ACHN (cell line): ENCODE data around the gene C1orf174.
A peak's percentile ranks its signal among the peaks of the same experiment; 100 is the strongest.

Source experiments
- DNase-seq: peaks from one replicate; pipeline ENCODE4 v3.0.0-alpha.2; 2015
- in situ Hi-C: cut with HindIII; loops from 2 replicates; pipeline ENCODE4 v1.10.0; 2017; ENCODE audit warnings: low sequenced_read_pairs, low pct_ligation_motif_present, low pct_unique_long_range_greater_than_20kb

Gene C1orf174

DNA sequence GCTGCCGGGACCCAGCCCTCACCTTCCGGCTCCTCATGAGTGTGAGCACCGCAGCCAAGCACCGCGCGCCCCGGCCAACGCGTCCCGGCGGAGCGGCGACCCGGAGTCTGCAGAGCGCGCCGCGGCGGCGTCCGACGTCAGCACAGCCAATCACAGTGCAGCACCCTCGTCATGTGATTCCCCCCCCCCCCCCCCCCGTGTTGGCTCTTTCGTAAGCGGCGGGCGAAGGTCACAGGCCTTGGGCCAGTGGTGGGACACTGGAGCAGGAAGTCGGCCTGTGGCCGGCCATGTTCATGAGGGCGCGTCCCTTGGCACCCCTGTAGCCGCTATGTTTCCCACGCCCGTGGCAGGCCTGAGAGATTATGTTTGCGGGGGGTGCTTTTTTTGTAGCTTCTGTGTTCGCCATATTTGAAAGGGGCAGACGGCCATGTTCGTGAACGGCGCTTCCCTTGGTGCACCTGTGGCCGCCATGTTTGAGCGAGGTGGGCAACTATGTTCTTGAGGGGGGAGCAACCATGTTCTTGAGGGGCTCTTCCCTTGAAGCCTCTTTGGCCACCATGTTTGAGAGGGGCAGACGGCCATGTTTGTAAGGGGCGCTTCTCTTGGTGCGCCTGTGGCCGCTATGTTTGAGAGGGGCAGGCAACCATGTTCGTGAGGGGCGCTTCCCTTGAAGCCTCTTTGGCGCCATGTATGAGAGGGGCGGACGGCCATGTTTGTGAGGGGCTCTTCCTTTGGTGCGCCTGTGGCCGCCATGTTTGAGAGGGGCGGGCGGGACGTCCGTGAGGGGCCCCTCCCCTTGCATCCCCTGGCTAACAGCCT lies at the start of gene C1orf174:
C1orf174 (minus strand) TSS at position 123 of the 819 bp plus-strand sequence; CDS start at position 37, 86 bp downstream.
- peak; percentile 91 for DNase-seq
- in situ Hi-C loops, result no loop called here

- no peak for DNase-seq
- in situ Hi-C loops, result no loop called here
Observed at GRCh38 chr1:3948344-3948743, 48.3 kb upstream of the C1orf174 start.

GRCh38 chr1:3945916-3946840 lies 46.1 kb upstream of the C1orf174 start:
- in situ Hi-C loops, result no loop called here
- no peak for DNase-seq

- in situ Hi-C loops, result no loop called here
- DNase-seq, result no peak
Observed at GRCh38 chr1:3945222-3945621, 45.1 kb upstream of the C1orf174 start.

- no peak for DNase-seq
- in situ Hi-C loops, result no loop called here
Observed at GRCh38 chr1:3944578-3945125, 44.6 kb upstream of the C1orf174 start.

- in situ Hi-C loops, result no loop called here
- no peak for DNase-seq
Observed at GRCh38 chr1:3943806-3944577, 43.9 kb upstream of the C1orf174 start.

DNA sequence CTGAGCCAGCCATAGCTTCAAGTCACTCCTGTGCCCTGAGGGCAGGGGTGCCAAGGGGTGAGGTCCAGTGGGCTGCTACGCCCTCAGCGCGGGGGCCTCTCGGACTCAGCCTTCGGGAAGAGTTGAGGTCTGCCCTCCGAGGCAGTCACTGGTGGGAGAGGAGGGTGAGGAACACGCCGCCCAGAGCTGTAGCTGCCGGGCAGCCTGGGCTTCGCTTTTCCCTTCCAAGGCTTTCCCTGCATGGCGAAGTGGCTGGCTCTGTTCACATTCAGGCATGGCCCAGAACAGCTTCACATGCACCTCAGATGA lies 43.0 kb upstream of the C1orf174 start:
- in situ Hi-C loops, result no loop called here

DNA sequence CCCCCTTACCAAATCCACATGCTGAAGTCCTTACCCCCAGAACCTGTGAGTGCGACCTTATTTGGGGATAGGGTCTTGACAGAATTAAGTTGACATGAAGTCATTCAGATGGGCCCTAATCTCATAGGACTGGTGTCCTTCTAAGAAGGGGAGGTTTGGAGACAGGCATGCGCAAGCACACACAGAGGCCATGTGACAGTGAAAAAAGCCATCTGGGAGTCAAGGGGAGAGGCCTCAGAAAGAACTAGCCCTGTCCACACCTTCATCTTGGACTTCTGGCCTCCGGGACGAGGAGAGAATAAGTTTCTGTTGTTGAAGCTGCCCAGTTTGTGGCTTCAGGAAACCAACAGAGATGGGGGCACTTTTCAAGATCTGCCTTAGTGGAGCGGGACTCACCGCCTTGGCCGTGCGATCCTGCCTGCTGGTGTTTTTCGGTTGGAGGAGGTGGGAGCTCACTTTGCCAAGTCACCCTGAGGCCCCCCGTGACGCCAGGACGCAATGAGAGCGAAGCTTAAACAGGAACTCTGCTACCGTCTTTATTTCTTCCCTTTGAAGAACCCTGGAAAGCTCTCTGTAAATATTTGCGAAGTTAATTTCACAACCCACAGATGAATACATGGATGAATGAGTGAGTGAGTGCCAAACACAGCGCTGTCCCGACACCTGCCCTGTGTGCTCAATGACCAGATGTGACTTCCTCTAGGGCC lies 42.5 kb upstream of the C1orf174 start:
- in situ Hi-C loops, result no loop called here
- DNase-seq, result no peak

More for the DNA sequence above, 43.0 kb upstream of the C1orf174 start:
- DNase-seq, result no peak

- no peak for DNase-seq
- in situ Hi-C loops, result no loop called here
Observed at GRCh38 chr1:3940754-3941345, 40.8 kb upstream of the C1orf174 start.

GRCh38 chr1:3940081-3940753 lies 40.1 kb upstream of the C1orf174 start:
- no peak for DNase-seq
- in situ Hi-C loops, result no loop called here

- no peak for DNase-seq
- in situ Hi-C loops, result no loop called here
Observed at GRCh38 chr1:3939242-3940080, 39.4 kb upstream of the C1orf174 start.

DNA sequence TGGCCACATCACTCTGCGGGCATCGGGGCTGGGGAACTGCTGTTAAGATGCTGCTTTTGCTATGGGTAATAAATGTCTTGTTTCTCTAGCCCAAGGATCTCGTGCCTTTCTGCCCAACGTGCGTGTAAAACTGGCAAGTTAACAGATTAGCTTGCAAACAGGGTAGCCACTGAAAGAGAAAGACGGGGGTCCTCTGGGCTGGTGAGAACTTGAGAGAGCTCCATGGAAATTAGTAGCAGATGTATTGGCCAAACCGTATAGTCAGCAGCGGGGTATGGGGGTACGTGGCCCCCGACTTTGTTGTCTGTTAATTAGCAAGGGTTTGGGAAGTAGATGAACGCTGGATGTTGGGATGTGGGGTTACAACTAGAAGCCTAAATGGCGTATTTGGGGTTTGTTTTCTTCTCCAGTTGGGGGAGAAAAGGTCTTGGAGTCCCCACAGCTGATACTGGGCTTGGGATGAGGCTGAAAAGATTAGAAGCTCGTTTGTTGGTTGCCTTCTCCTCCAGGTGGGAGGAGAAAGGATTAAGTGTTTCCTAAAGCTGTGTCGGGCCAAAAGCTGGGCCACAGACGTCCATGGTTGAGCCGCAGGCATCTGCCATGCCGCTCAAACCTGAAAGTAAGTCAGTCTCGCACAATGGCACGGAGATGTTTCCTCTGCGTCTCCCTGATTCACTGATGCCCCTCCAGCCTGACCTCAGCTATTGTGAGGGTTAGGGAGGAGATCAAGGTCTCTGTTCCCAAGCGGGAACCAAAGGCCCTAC lies 32.3 kb upstream of the C1orf174 start:
- in situ Hi-C loops, result no loop called here
- no peak for DNase-seq

GRCh38 chr1:3931007-3931912 lies 31.2 kb upstream of the C1orf174 start:
- in situ Hi-C loops, result no loop called here
- DNase-seq, result no peak

DNA sequence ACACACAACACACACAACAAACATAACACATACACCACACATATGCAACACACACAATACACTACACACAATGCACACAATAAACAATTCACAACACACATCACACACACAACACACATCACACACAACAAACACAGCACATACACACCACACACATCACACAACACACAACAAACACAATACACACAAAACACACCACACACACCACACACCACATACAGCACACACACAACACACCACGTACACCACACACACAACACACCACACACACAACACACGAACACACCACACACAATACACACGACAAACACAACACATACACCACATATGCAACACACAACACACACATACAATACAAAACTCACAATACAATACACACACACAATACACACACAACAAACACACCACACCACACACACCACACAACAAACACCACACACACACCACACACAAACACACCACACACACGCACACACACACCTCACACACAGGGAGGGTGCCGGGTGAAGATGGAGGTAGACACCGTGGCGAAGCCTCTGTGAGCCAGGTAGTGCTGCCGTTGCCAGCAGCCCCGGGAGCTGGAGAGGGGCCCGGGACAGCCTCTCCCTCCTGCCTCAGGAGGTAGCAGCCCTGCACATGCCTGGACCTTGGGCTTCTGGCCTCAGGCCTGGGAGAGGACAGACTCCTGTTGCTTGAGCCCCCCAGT lies 30.4 kb upstream of the C1orf174 start:
- DNase-seq, result no peak
- in situ Hi-C loops, result no loop called here
